Measurements from ENCODE around the gene CEACAM18. TPM values are rescaled to one million over a fixed set of nuclear protein-coding genes. Genes with fewer than 3 reads are reported as not detected.
"Not testable (repeated sequence)": the region's sequence is repeated elsewhere in the genome, so short reads cannot be mapped to it uniquely, and the experiment has no call there.

The CEACAM18 gene
- total and polyA plus RNA-seq, 2 donors (not counting 3 experiments of a cell fraction or from before 2014, with no cell fraction given), result not detected

DNA sequence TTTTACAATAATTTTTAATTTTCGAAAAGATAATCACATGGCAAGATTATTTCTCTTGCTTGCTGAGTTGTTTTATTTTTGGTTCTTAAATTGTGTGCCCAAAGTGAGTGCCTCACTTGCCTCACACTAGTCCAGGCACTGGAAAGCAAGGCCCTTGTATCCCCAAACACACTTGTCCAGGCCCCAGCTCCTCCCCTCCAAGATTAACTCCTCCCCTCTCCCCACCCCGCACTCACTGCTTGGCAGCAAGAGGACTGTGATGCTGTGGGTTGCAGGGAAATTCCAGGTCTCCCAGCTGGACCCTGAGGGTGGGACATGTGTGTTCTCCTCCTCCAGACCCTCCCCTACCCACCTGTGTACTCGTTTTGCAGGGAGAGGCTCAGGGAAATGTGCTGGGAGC, 19.3 kb downstream of the CEACAM18 start:
- Histone ChIP-seq H3K9me1 (replicated peaks; ENCODE audit: control insufficient read depth, extremely low read depth, insufficient read depth, low read length) (no peaks in the 10 kb centered on the region), H2AFZ (ENCODE audit: low read depth, low read length) (no peak overlapping the region), H4K20me1 (replicated peaks; ENCODE audit: control insufficient read depth, extremely low read depth, insufficient read depth, low read length) (no peaks in the 10 kb centered on the region), H3K4me3 (replicated peaks in 1 of 3; ENCODE audit: insufficient read depth in 1 of 3, low read depth in 1 of 3, low read length in 3 of 3) (no peak overlapping the region), H3K9me3 (replicated peaks; ENCODE audit: control insufficient read depth, insufficient read depth, low read length) (no peaks in the 10 kb centered on the region), H3K4me1 (ENCODE audit: control insufficient read depth, extremely low read depth, insufficient read depth, low read length) (no peaks in the 10 kb centered on the region), H3K4me2 (ENCODE audit: insufficient read depth, low read length) (no peak overlapping the region), H3K9ac (replicated peaks; ENCODE audit: extremely low read depth, insufficient read depth, low read length) (no peak overlapping the region), H3K79me2 (ENCODE audit: control insufficient read depth, insufficient read depth, low read length) (no peaks in the 10 kb centered on the region), H3K27me3 (ENCODE audit: control insufficient read depth in 2 of 2, insufficient read depth in 2 of 2, low read length in 2 of 2) (no peaks in the 10 kb centered on the region), H3K27ac (ENCODE audit: insufficient read depth, low read depth, low read length) (no peak overlapping the region), H3K36me3 (ENCODE audit: control insufficient read depth in 2 of 2, extremely low read depth in 1 of 2, insufficient read depth in 2 of 2, low read length in 2 of 2) (no peaks in the 10 kb centered on the region)
- CTCF ChIA-PET, result no interaction called here
- POLR2A ChIA-PET, result no interaction called here
- no peak for FAIRE-seq
- TF ChIP-seq GATA2 (IDR thresholded peaks at IDR 0.05; ENCODE audit: insufficient read depth, insufficient read length, low read depth, low read length) (no peak), FOS (IDR thresholded peaks at IDR 0.05; ENCODE audit: borderline replicate concordance, insufficient read depth, low read length) (no peak), MYC (IDR thresholded peaks at IDR 0.05; ENCODE audit: low read depth, low read length) (no peak), POLR2AphosphoS5 (IDR thresholded peaks at IDR 0.05; ENCODE audit: insufficient read depth, low read depth, low read length) (no peak), POLR2A (IDR thresholded peaks at IDR 0.05; ENCODE audit: low read depth, low read length) (no peak), EZH2 (IDR thresholded peaks at IDR 0.05; ENCODE audit: borderline replicate concordance, low read depth, low read length, severe bottlenecking) (no peak)
- TF ChIP-seq, protein P1, sequence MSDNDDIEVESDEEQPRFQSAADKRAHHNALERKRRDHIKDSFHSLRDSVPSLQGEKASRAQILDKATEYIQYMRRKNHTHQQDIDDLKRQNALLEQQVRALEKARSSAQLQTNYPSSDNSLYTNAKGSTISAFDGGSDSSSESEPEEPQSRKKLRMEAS (IDR thresholded peaks at IDR 0.05; ENCODE audit: insufficient read depth, insufficient read length), result no peak
- TF ChIP-seq, protein P2, sequence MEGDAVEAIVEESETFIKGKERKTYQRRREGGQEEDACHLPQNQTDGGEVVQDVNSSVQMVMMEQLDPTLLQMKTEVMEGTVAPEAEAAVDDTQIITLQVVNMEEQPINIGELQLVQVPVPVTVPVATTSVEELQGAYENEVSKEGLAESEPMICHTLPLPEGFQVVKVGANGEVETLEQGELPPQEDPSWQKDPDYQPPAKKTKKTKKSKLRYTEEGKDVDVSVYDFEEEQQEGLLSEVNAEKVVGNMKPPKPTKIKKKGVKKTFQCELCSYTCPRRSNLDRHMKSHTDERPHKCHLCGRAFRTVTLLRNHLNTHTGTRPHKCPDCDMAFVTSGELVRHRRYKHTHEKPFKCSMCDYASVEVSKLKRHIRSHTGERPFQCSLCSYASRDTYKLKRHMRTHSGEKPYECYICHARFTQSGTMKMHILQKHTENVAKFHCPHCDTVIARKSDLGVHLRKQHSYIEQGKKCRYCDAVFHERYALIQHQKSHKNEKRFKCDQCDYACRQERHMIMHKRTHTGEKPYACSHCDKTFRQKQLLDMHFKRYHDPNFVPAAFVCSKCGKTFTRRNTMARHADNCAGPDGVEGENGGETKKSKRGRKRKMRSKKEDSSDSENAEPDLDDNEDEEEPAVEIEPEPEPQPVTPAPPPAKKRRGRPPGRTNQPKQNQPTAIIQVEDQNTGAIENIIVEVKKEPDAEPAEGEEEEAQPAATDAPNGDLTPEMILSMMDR (IDR thresholded peaks at IDR 0.05; ENCODE audit: extremely low read depth in 1 of 2, insufficient read depth in 1 of 2, low read depth in 1 of 2, low read length in 2 of 2), result no peak
- intact Hi-C loops (cut with micrococcal nuclease), result no loop called here
- dilution Hi-C loops (cut with MboI; ENCODE audit: extremely low pct_ligation_motif_present, low sequenced_read_pairs), result no loop called here
- no peak for DNase-seq (ENCODE audit: low read depth, low spot score)
- no TSS peak for BruUV-seq (replicated peaks)

DNA sequence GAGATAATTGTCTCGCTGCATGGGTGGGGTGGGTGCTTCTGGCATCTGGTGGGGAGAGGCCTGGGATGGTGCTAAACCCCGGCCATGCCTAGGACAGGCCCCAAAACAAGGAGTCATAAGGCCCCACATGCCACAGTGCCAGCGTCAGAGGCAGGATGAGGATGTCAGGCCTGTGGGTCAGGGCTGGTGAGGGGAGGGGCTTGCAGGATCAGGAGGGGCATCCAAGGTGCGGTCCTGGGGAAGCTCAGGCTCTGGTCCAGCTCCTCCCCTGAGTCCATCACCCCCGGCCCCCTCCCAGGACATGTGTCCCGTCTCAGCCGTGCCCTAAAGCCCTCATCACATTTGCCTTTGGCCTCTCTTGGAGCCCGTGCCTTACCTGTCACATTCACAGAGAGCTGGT, 22.6 kb downstream of the CEACAM18 start:
- H3K9me1 ChIP-seq (replicated peaks; ENCODE audit: control insufficient read depth, extremely low read depth, insufficient read depth, low read length); DNase-seq (ENCODE audit: low read depth, low spot score); intact Hi-C loops (cut with micrococcal nuclease); CTCF ChIA-PET; H3K27ac ChIP-seq (ENCODE audit: insufficient read depth, low read depth, low read length); H3K4me3 ChIP-seq (replicated peaks in 1 of 3; ENCODE audit: insufficient read depth in 1 of 3, low read depth in 1 of 3, low read length in 3 of 3); FAIRE-seq; H3K9ac ChIP-seq (replicated peaks; ENCODE audit: extremely low read depth, insufficient read depth, low read length); H3K79me2 ChIP-seq (ENCODE audit: control insufficient read depth, insufficient read depth, low read length); dilution Hi-C loops (cut with MboI; ENCODE audit: extremely low pct_ligation_motif_present, low sequenced_read_pairs); BruUV-seq (replicated peaks); H2AFZ ChIP-seq (ENCODE audit: low read depth, low read length); H4K20me1 ChIP-seq (replicated peaks; ENCODE audit: control insufficient read depth, extremely low read depth, insufficient read depth, low read length); H3K4me2 ChIP-seq (ENCODE audit: insufficient read depth, low read length); H3K27me3 ChIP-seq (ENCODE audit: control insufficient read depth in 2 of 2, insufficient read depth in 2 of 2, low read length in 2 of 2); H3K4me1 ChIP-seq (ENCODE audit: control insufficient read depth, extremely low read depth, insufficient read depth, low read length); H3K36me3 ChIP-seq (ENCODE audit: control insufficient read depth in 2 of 2, extremely low read depth in 1 of 2, insufficient read depth in 2 of 2, low read length in 2 of 2); POLR2A ChIA-PET; H3K9me3 ChIP-seq (replicated peaks; ENCODE audit: control insufficient read depth, insufficient read depth, low read length): not testable (repeated sequence)
